OCI-LY7 (cell line): ENCODE results near the gene PHACTR3.

Experiments used
- EZH2phosphoT487 ChIP-seq: fragments of 200-600 bp; sonication (generic); IDR thresholded peaks from 2 replicates; pipeline ENCODE4 v1.6.1; 2018; ENCODE audit warnings: low read depth, borderline replicate concordance, mild to moderate bottlenecking, mixed run types, antibody characterized with exemption, low read length, moderate library complexity, mixed read lengths
- TF ChIP-seq, protein P1 (sequence below): fragments of 200-600 bp; sonication (generic); conservative IDR thresholded peaks from 2 replicates; pipeline ENCODE4 v1.5.1; 2014; ENCODE audit warnings: mild to moderate bottlenecking, antibody characterized with exemption, low read length, moderate library complexity, mixed read lengths

GRCh38 chr20:59770270-59770669 is 165.9 kb downstream of the PHACTR3 start:
- TF ChIP-seq, protein P1, sequence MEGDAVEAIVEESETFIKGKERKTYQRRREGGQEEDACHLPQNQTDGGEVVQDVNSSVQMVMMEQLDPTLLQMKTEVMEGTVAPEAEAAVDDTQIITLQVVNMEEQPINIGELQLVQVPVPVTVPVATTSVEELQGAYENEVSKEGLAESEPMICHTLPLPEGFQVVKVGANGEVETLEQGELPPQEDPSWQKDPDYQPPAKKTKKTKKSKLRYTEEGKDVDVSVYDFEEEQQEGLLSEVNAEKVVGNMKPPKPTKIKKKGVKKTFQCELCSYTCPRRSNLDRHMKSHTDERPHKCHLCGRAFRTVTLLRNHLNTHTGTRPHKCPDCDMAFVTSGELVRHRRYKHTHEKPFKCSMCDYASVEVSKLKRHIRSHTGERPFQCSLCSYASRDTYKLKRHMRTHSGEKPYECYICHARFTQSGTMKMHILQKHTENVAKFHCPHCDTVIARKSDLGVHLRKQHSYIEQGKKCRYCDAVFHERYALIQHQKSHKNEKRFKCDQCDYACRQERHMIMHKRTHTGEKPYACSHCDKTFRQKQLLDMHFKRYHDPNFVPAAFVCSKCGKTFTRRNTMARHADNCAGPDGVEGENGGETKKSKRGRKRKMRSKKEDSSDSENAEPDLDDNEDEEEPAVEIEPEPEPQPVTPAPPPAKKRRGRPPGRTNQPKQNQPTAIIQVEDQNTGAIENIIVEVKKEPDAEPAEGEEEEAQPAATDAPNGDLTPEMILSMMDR = peak; percentile 41; the same call in 1 of the 2 replicates
- TF ChIP-seq EZH2phosphoT487 = no peak
